DOHH2 (cell line): ENCODE results near the gene RND2.
"Not testable (repeated sequence)": the region's sequence is repeated elsewhere in the genome, so short reads cannot be mapped to it uniquely, and the experiment has no call there.

ENCODE experiments used
- CTCF ChIP-seq: fragments of 200-600 bp; sonication (generic); IDR thresholded peaks from one replicate; pipeline ENCODE4 v1.5.1; 2014; ENCODE audit warnings: antibody characterized with exemption, mild to moderate bottlenecking, low read depth, low read length; ENCODE audit not compliant: poor library complexity, severe bottlenecking
- EZH2phosphoT487 ChIP-seq: fragments of 200-600 bp; sonication (generic); IDR thresholded peaks from 2 replicates; pipeline ENCODE4 v1.6.1; 2017; ENCODE audit warnings: borderline replicate concordance, mild to moderate bottlenecking, antibody characterized with exemption, low read length, moderate library complexity, mixed read lengths

GRCh38 chr17:42993913-42994312 lies 31.1 kb upstream of the RND2 start:
- TF ChIP-seq CTCF, EZH2phosphoT487: not testable (repeated sequence)
